ENCODE data around the gene UCHL1. TPM values are rescaled to one million over a fixed set of nuclear protein-coding genes. Genes with fewer than 3 reads are reported as not detected.

The UCHL1 gene
- total RNA-seq, 1 experiment from 2014 or later: 0.74 TPM

GRCh38 chr4:41257906-41258305, 1.2 kb downstream of the UCHL1 start:
- peak overlapping the region; percentile 27 to 39 for H3K4me3 ChIP-seq (ENCODE audit: low read depth in 2 of 2, low read length in 2 of 2)
- no peaks in the 10 kb centered on the region for H3K36me3 ChIP-seq (ENCODE audit: control insufficient read depth, insufficient read depth, low read length)
- no peak overlapping the region for H3K27ac ChIP-seq (ENCODE audit: low read length)

GRCh38 chr4:41258783-41259182, 2.1 kb downstream of the UCHL1 start:
- BruUV-seq (replicated peaks): no TSS peak
- ChIA-PET CTCF (interaction anchor here (1.9 kb wide), 1 partner anchor 403 kb away, joined by 6 read pairs; no protein-coding TSS in a partner anchor), POLR2A (no interaction called here)
- Histone ChIP-seq H3K27me3 (ENCODE audit: control insufficient read depth, insufficient read depth, low read length) (peaks cover 2% of the 10 kb centered on the region; the same call in 1 of the 2 replicates), H3K4me3 (ENCODE audit: low read depth in 2 of 2, low read length in 2 of 2) (no peak overlapping the region), H3K36me3 (ENCODE audit: control insufficient read depth, insufficient read depth, low read length) (no peaks in the 10 kb centered on the region), H3K27ac (ENCODE audit: low read length) (no peak overlapping the region), H3K4me1 (ENCODE audit: control insufficient read depth, insufficient read depth, low read length) (no peaks in the 10 kb centered on the region), H3K9me3 (ENCODE audit: control insufficient read depth, insufficient read depth, low read depth, low read length) (no peaks in the 10 kb centered on the region)
- ATAC-seq (no peak), DNase-seq (ENCODE audit: low read depth, low spot score) (no peak)
- in situ Hi-C loops (cut with HindIII; ENCODE audit: low pct_unique_long_range_greater_than_20kb, low sequenced_read_pairs): no loop called here
- TF ChIP-seq CTCF (IDR thresholded peaks at IDR 0.05): peak; percentile 39
- TF ChIP-seq SIN3A (IDR thresholded peaks at IDR 0.05; ENCODE audit: borderline replicate concordance, insufficient read depth, low read depth, low read length): no peak
- no peak for TF ChIP-seq TCF7L2 (IDR thresholded peaks at IDR 0.05; ENCODE audit: low read depth, low read length)
- TF ChIP-seq POLR2AphosphoS5 (IDR thresholded peaks at IDR 0.05; ENCODE audit: low read depth, low read length): no peak
- no peak for TF ChIP-seq REST (IDR thresholded peaks at IDR 0.05; ENCODE audit: insufficient read depth in 1 of 2, low read depth in 2 of 2, low read length in 1 of 2)
- intact Hi-C loops (cut with micrococcal nuclease; ENCODE audit: unreplicated experiment): no loop called here

More at GRCh38 chr4:41257906-41258305, 1.2 kb downstream of the UCHL1 start:
- BruUV-seq (replicated peaks): no TSS peak
- CTCF ChIA-PET: interaction anchor here (1.9 kb wide), 1 partner anchor 404 kb away, joined by 6 read pairs; no protein-coding TSS in a partner anchor
- TF ChIP-seq POLR2AphosphoS5 (IDR thresholded peaks at IDR 0.05; ENCODE audit: low read depth, low read length) (no peak), TCF7L2 (IDR thresholded peaks at IDR 0.05; ENCODE audit: low read depth, low read length) (no peak), REST (IDR thresholded peaks at IDR 0.05; ENCODE audit: insufficient read depth in 1 of 2, low read depth in 2 of 2, low read length in 1 of 2) (no peak), CTCF (IDR thresholded peaks at IDR 0.05) (no peak), SIN3A (IDR thresholded peaks at IDR 0.05; ENCODE audit: borderline replicate concordance, insufficient read depth, low read depth, low read length) (no peak)
- DNase-seq (ENCODE audit: low read depth, low spot score): no peak
- in situ Hi-C loops (cut with HindIII; ENCODE audit: low pct_unique_long_range_greater_than_20kb, low sequenced_read_pairs): no loop called here
- no peak for ATAC-seq
- Histone ChIP-seq H3K27me3 (ENCODE audit: control insufficient read depth, insufficient read depth, low read length) (peaks cover 2% of the 10 kb centered on the region; the same call in 1 of the 2 replicates), H3K4me1 (ENCODE audit: control insufficient read depth, insufficient read depth, low read length) (no peaks in the 10 kb centered on the region), H3K9me3 (ENCODE audit: control insufficient read depth, insufficient read depth, low read depth, low read length) (no peaks in the 10 kb centered on the region)
- intact Hi-C loops (cut with micrococcal nuclease; ENCODE audit: unreplicated experiment): no loop called here
- POLR2A ChIA-PET: no interaction called here
